Activated CD4-positive, alpha-beta T cell treated with anti-CD3 and anti-CD28 coated beads, Interleukin-2, amount 50 U/mL, for 4 hours (primary cell): ENCODE results near the gene PAIP2B.
"Not testable (repeated sequence)": the region's sequence is repeated elsewhere in the genome, so short reads cannot be mapped to it uniquely, and the experiment has no call there.

ENCODE experiments used
- DNase-seq, 2 experiments: peaks; one replicate each; pipeline ENCODE4 v3.0.0-alpha.2; 2020

Gene PAIP2B

GRCh38 chr2:71215447-71215846 is 11.5 kb downstream of the PAIP2B start:
- no peak for DNase-seq

- no peak for DNase-seq
These were observed 14.6 kb downstream of the PAIP2B start for GRCh38 chr2:71212336-71212735.

- no peak for DNase-seq
These were observed 16.6 kb downstream of the PAIP2B start for GRCh38 chr2:71210292-71210691.

- DNase-seq: no peak
These were observed 18.1 kb downstream of the PAIP2B start for GRCh38 chr2:71208756-71209155.

- no peak for DNase-seq
These were observed 19.3 kb downstream of the PAIP2B start for GRCh38 chr2:71207601-71208000.

- DNase-seq: no peak
These were observed 20.6 kb downstream of the PAIP2B start for GRCh38 chr2:71206271-71206670.

GRCh38 chr2:71191570-71191943 is 35.3 kb downstream of the PAIP2B start:
- DNase-seq: no peak

- no peak for DNase-seq
These were observed 36.0 kb downstream of the PAIP2B start for GRCh38 chr2:71190656-71191569.

- DNase-seq: no peak
These were observed 39.3 kb downstream of the PAIP2B start for GRCh38 chr2:71187589-71187988.

- DNase-seq: no peak
These were observed 39.9 kb downstream of the PAIP2B start for GRCh38 chr2:71186973-71187372.

GRCh38 chr2:71183306-71184115 is 43.4 kb downstream of the PAIP2B start:
- DNase-seq: not testable (repeated sequence)

GRCh38 chr2:71181316-71181715 is 45.6 kb downstream of the PAIP2B start:
- DNase-seq: no peak

- not testable (repeated sequence) for DNase-seq
These were observed 48.1 kb downstream of the PAIP2B start for GRCh38 chr2:71178836-71179235.

GRCh38 chr2:71174207-71174606 is 52.7 kb downstream of the PAIP2B start:
- no peak for DNase-seq

- no peak for DNase-seq
These were observed 53.8 kb downstream of the PAIP2B start for GRCh38 chr2:71173096-71173495.

- no peak for DNase-seq
These were observed 60.1 kb downstream of the PAIP2B start for GRCh38 chr2:71166812-71167211.

- peak; percentile 53 to 61 for DNase-seq
These were observed 69.6 kb downstream of the PAIP2B start for GRCh38 chr2:71157124-71157793.

- DNase-seq: no peak
These were observed 70.3 kb downstream of the PAIP2B start for GRCh38 chr2:71156573-71156972.

GRCh38 chr2:71155846-71156245 is 71.1 kb downstream of the PAIP2B start:
- no peak for DNase-seq

- peak in 1 of 2 experiments; percentile 2 for DNase-seq
These were observed 72.1 kb downstream of the PAIP2B start for GRCh38 chr2:71154798-71155197.

GRCh38 chr2:71154279-71154678 is 72.6 kb downstream of the PAIP2B start:
- no peak for DNase-seq

- no peak for DNase-seq
These were observed 73.2 kb downstream of the PAIP2B start for GRCh38 chr2:71153585-71154224.

GRCh38 chr2:71151620-71152019 is 75.3 kb downstream of the PAIP2B start:
- no peak for DNase-seq
